HG02798 (cell line): ENCODE measurements around the gene RAD52.

Source experiments
- ATAC-seq: cut with Tn5 transposase; IDR thresholded peaks from one replicate; pipeline ENCODE4 v1.9.1; 2021; ENCODE audit warnings: mild to moderate bottlenecking; ENCODE audit not compliant: unreplicated experiment, poor library complexity

The RAD52 gene

DNA sequence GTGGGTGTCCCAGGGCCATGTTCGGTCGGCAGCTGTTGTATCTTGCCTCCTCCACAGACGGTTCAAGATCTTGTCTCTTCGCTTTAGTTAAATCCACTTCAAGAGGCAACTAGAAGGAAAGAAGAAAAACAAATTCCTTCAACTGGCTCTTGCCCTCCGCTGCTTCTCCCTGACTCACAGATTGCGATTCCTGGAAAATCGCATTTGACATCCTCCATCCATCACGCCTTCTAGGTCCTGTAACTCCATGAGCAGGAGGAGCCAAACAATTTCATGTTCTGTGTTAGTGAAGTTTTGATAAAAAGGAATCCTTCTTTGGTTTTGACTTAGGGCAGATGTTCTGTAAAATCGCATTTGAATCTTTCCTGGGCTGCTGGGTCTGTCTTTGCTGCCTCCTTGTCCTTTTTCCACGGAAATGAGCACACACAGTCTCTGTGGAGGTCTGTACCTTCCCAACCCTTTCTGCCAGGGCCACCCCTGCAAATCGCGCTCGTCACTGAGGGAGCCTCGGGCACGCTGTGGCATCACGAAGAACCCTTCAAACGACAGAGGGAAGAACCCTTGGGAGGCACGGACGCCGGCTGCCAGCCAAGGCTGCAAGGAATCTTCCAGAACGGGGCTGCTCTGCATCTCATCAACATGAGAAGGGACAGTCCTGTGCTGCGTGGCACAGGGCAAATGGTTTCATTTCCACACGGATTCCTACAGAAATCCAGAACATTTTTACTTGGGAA is 32.6 kb downstream of the RAD52 start:
- no peak for ATAC-seq

- ATAC-seq, result no peak
These were observed 33.3 kb downstream of the RAD52 start for GRCh38 chr12:916240-916639.

DNA sequence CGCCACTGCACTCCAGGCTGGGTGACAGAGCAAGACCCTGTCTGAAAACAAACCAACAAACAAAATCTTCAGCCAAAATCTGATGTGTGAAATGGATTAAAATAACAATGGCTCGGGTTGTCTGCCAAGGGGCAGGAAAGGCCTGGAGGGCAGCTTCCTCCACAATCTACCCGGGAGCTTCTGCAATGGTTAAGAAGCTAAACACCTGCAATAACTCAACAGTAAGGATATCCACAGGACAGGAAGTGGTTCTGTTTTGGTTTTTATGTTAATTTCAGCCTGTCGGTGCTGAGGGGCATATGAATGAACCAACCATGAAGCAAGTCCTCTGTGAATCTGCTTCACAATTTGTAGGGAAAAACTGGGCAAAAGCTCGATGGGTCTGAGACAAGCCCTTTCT is 34.4 kb downstream of the RAD52 start:
- no peak for ATAC-seq

DNA sequence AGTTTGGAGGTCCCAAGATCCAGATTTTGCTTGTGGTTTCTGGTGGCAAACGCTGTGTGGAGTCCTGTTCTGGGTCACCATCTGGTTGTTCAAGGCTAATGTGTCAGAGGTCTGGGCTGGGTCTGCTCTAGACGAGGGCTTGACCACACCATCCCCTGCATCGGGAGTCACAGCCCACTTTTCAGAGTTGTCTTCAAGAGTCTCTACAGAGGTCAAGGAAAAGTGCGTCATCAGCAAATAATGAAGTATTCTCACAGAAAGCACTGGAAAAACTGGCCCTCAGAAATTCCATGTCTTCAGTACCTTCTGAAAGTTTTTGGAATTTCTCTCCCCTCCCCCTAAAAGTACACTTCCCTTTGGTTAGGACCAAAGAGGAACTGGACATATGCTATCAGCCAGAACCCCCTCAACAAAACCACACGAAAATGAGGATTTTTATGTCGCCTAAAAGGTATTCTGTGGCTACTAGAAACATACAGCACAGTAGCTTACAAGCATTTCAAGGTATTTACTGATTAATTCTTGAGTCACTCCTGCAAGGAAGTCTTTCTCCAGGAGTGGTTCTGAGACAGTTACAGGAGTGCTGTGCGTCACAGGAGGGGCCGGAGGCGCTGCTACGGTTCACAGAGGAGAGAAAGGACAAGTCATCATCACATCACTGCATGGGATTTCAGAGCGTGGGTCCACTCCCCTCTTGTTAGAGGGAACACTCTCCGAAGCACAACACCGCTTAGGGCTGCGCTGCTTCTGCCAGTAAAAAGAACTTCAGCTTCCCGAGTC is 35.4 kb downstream of the RAD52 start:
- ATAC-seq, result no peak

DNA sequence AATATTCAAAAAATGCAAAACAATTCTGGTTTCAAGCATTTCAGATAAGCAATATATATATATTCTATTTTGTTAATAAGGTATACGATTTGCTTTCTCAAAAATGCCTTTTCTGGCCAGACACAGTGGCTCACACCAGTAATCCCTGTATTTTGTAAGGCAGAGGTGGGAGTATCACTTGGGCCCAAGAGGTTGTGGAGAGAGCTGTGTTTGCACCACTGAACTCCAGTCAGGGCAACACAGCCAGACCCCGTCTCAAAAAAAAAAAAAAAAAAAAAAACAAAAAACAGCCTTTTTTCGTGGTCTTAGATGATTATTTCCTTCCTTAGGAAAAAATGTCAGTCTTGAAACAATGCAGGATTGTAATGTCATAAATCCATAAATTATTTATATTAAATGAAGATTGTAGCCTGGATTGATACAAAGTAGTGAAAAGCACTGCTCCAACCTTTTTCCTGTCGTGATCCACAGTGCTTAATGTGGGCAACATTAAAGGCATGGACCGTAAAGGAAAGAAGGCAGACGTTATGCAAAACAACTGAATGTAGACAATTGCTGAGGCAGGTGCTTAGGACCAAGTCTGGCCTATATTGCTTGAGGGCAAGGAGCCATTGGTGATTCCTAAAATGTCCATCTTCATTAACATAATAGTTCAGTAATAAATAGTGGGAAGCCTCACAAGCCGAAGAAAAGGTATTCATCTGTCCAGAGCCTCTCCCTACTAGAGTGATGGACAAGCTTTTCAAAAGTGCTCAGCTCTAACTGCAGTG is 36.8 kb downstream of the RAD52 start:
- no peak for ATAC-seq

GRCh38 chr12:911191-911826 is 38.2 kb downstream of the RAD52 start:
- ATAC-seq, result no peak

- no peak for ATAC-seq
These were observed 39.1 kb downstream of the RAD52 start for GRCh38 chr12:910416-910815.

- no peak for ATAC-seq
These were observed 39.6 kb downstream of the RAD52 start for GRCh38 chr12:909861-910260.

DNA sequence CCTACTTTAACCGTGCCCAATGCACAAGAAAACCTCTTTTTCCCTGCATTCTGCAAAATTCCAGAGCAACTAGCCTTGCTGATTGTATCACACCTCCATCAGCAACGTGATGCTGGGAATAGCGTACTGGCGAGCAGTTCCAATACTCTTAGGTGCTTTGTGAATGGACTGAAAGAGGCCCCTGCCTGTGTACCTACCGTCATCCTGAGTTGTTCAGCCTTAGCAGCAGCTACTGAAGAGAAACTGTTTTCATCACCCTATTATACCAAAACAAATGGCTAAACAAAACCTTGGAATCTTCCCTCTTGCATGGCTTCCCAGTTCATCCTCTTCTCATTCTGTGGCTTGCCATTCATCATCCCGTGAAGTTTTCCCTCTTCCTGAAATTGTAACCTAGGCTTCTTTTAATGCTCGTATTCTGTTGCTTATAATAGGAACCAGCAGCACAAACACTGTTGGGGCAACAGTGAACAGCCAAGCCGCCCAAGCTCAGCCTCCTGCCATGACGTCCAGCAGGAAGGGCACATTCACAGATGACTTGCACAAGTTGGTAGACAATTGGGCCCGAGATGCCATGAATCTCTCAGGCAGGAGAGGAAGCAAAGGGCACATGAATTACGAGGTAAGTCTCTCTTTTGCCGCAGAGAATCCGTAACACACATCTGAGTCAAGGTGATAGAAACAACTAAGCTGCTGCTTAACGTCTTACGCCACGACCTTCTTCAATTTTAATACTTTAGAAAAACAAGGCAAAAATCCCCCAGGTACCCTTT is 41.9 kb downstream of the RAD52 start:
- ATAC-seq, result no peak

- no peak for ATAC-seq
These were observed 43.4 kb downstream of the RAD52 start for GRCh38 chr12:906062-906585.

DNA sequence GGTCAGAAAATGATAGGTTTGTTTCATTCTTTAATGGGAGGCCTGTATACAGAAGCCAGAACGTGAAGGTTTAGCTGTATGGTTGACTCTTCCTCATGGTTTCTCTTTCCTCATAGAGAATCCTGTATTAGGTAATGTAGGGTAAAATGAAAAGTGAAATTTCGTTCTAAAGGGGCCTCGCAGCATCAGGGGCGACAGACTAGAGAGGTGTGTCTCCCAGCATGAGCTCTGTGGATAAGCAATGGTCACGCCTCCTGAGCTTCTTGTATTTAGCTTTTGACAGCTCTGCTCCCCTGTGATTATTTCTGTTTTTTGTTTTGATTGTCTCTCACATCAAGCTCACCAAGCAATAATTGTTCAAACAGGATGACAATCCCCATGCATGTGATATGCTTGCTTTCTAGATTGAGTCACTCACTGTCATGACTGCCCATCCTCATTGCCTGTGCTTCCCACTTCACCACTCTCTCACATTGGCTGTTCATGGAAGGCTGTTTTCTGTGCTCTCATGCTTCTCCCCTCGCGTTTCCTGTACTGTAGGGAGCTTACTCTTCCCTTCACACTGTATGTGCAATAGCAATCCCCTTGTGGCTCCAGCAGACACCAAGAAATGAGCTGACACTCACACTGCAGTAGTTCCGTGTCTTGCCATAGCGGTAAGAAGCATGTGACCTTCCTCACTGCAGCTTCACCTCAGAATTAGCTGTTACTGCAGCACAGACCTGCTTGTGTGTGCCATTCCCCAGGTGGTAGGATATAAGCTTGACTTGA is 44.0 kb downstream of the RAD52 start:
- ATAC-seq, result no peak

GRCh38 chr12:904010-904414 is 45.5 kb downstream of the RAD52 start:
- no peak for ATAC-seq

DNA sequence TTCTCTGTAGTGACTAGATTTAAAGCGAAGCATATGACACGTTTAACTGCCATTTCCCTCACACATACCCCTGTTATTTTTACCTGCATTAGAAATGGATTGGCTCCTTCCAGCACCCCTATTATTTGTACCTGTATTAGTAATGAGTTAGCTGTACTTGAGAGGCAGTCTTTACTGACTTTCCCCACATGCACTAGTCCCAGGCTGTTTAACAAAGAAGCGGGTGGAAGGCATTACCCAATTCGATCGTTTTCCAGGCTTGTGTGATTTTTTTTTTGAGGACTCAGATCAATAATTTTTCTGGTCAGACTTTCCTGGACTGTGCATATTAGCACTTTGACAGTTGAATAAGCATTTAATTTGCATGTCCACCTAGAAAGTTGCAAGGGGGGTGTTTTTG is 46.4 kb downstream of the RAD52 start:
- ATAC-seq, result no peak

GRCh38 chr12:902581-902980 is 46.9 kb downstream of the RAD52 start:
- no peak for ATAC-seq

DNA sequence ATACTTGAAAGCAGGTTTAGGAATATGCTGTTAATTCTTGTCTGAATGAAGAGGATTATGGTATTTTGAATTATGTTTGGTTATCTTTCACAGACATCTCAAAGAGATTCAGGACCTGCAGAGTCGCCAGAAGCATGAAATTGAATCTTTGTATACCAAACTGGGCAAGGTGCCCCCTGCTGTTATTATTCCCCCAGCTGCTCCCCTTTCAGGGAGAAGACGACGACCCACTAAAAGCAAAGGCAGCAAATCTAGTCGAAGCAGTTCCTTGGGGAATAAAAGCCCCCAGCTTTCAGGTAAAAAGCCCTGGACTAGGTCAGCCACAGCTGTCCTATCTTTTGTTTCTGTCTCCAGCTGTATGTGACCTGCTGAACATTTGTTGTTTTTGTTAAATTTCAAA is 52.1 kb downstream of the RAD52 start:
- ATAC-seq, result no peak

DNA sequence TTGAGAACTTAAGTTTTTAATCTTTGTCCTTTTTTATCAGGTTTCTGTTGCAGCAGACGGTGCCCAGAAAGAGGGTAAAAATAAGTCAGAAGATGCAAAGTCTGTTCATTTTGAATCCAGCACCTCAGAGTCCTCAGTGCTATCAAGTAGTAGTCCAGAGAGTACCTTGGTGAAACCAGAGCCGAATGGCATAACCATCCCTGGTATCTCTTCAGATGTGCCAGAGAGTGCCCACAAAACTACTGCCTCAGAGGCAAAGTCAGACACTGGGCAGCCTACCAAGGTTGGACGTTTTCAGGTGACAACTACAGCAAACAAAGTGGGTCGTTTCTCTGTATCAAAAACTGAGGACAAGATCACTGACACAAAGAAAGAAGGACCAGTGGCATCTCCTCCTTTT is 53.5 kb downstream of the RAD52 start:
- no peak for ATAC-seq

DNA sequence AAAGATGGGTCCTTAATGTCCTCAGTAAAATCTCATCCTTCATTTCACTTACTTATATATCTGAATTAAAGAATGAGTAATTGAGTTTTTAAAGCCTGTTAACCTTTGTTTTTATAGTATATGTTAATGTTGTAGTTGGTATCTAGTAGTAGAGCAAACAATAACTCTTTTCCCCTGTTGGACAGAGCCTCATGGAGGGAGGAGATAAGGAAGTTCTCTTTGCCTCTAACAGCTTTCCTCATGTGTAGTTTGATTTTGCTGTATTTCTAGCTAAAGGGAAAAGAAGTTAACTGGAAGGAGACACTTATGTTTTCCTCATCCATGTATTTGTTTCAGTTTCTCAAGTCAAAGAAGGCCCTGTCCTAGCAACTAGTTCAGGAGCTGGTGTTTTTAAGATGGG is 55.3 kb downstream of the RAD52 start:
- ATAC-seq, result no peak

- ATAC-seq, result no peak
These were observed 63.3 kb downstream of the RAD52 start for GRCh38 chr12:886206-886605.

- ATAC-seq, result no peak
These were observed 63.8 kb downstream of the RAD52 start for GRCh38 chr12:885701-886100.
